B cell (primary cell): Measurements from ENCODE around the gene TNP2. TPM values are rescaled to one million over a fixed set of nuclear protein-coding genes. Genes with fewer than 3 reads are reported as not detected.
"Not testable (repeated sequence)": the region's sequence is repeated elsewhere in the genome, so short reads cannot be mapped to it uniquely, and the experiment has no call there.

ENCODE experiments used
- ATAC-seq: fragments of 200-7000 bp; cut with Tn5 transposase; one replicate; pipeline ENCODE4 v1.10.0; 2021; ENCODE audit warnings: low read depth, mild to moderate bottlenecking, moderate number of reproducible peaks, moderate library complexity
- CTCF ChIA-PET: fragments of 350-600 bp; sonication (Branson Sonifier 250); formaldehyde crosslinking; loops from one replicate; lab custom pipeline; 2021; ENCODE audit warnings: antibody characterized with exemption, inconsistent platforms; lab: Charles Lee
- POLR2A ChIA-PET: fragments of 350-600 bp; sonication (Branson Sonifier 250); formaldehyde crosslinking; loops from one replicate; lab custom pipeline; 2021; ENCODE audit warnings: antibody characterized with exemption; lab: Charles Lee
- DNase-seq: peaks from one replicate; pipeline ENCODE4 v3.0.0; 2013
- H2AFZ ChIP-seq: 2 replicates; pipeline ENCODE4 v1.6.1; 2012; ENCODE audit warnings: mild to moderate bottlenecking, low read depth, low read length; ENCODE audit not compliant: insufficient read depth, poor library complexity, severe bottlenecking
- H3K27ac ChIP-seq, 2 donors: 1 replicate in 1 of 2; 2 replicates in 1 of 2; pipeline ENCODE4 v1.5.1; 2012 to 2013; ENCODE audit warnings: low read length in 2 of 2, mild to moderate bottlenecking in 2 of 2, moderate library complexity in 1 of 2
- H3K27me3 ChIP-seq, 4 experiments: fragments of 200-600 bp in 1 of 4; sonication (generic) in 1 of 4; replicated peaks in 1 of 4; 1 replicate in 2 of 4; 2 replicates in 2 of 4; pipeline versions ENCODE4 v1.6.1 to v1.7.0; 2013 to 2016; ENCODE audit warnings: low read length in 3 of 4, mild to moderate bottlenecking in 2 of 4, mixed read lengths in 1 of 4, moderate library complexity in 1 of 4; ENCODE audit not compliant: insufficient read depth in 4 of 4, control insufficient read depth in 3 of 4; ENCODE audit errors: control extremely low read depth in 1 of 4
- H3K36me3 ChIP-seq, 2 experiments: replicated peaks in 1 of 2; 1 replicate in 1 of 2; 2 replicates in 1 of 2; pipeline versions ENCODE4 v1.6.1 to v1.7.1; 2013; ENCODE audit warnings: low read length in 1 of 2; ENCODE audit not compliant: insufficient read depth in 2 of 2, control insufficient read depth in 1 of 2; ENCODE audit errors: control extremely low read depth in 1 of 2, extremely low read depth in 1 of 2
- H3K4me1 ChIP-seq, 2 donors: fragments of 200-600 bp in 1 of 2; sonication (generic) in 1 of 2; 1 replicate in 1 of 2; 2 replicates in 1 of 2; pipeline versions ENCODE4 v1.5.1 to v1.6.1; 2013 to 2017; ENCODE audit warnings: low read length in 2 of 2; ENCODE audit not compliant: control insufficient read depth in 2 of 2, insufficient read depth in 2 of 2
- H3K4me2 ChIP-seq: replicated peaks from 2 replicates; pipeline ENCODE3; 2012; ENCODE audit warnings: mild to moderate bottlenecking, low read depth, low read length; ENCODE audit not compliant: poor library complexity, severe bottlenecking
- H3K4me3 ChIP-seq, 5 experiments: fragments of 200-600 bp in 1 of 5; sonication (generic) in 1 of 5; 1 replicate in 3 of 5; 2 replicates in 2 of 5; pipeline versions ENCODE4 v1.5.1 to v1.7.0; 2011 to 2016; ENCODE audit warnings: low read length in 4 of 5, mild to moderate bottlenecking in 4 of 5, low read depth in 2 of 5, control low read depth in 1 of 5, moderate library complexity in 1 of 5; ENCODE audit not compliant: insufficient read depth in 1 of 5; ENCODE audit errors: control extremely low read depth in 1 of 5, extremely low read depth in 1 of 5
- H3K79me2 ChIP-seq: fragments of 200-600 bp; sonication (generic); one replicate; pipeline ENCODE4 v1.6.0; 2016; ENCODE audit warnings: low read length; ENCODE audit not compliant: control insufficient read depth, insufficient read depth
- H3K9ac ChIP-seq: fragments of 200-600 bp; sonication (generic); 2 replicates; pipeline ENCODE4 v1.6.1; 2017; ENCODE audit warnings: mild to moderate bottlenecking, low read length, moderate library complexity
- H3K9me3 ChIP-seq, 3 donors: one replicate each; pipeline versions ENCODE4 v1.6.1 to v1.7.1; 2013; ENCODE audit warnings: low read length in 2 of 3; ENCODE audit not compliant: control insufficient read depth in 2 of 3, insufficient read depth in 1 of 3; ENCODE audit errors: control extremely low read depth in 1 of 3
- H4K20me1 ChIP-seq: 2 replicates; pipeline ENCODE4 v1.6.0; 2012; ENCODE audit warnings: mild to moderate bottlenecking, low read length; ENCODE audit not compliant: insufficient read depth, control insufficient read depth, poor library complexity, severe bottlenecking
- H3K27ac Mint-ChIP-seq: one replicate; pipeline ENCODE4 v1.8.0; 2021; ENCODE audit warnings: mixed read lengths
- H3K27me3 Mint-ChIP-seq: one replicate; pipeline ENCODE4 v1.8.0; 2021; ENCODE audit warnings: mixed read lengths
- H3K4me1 Mint-ChIP-seq: one replicate; pipeline ENCODE4 v1.8.0; 2021; ENCODE audit warnings: mixed read lengths
- H3K4me3 Mint-ChIP-seq: one replicate; pipeline ENCODE4 v1.8.0; 2021; ENCODE audit warnings: mixed read lengths
- H3K9me3 Mint-ChIP-seq: one replicate; pipeline ENCODE4 v1.8.0; 2022; ENCODE audit warnings: mixed read lengths; ENCODE audit not compliant: insufficient read depth
- EZH2 ChIP-seq: IDR thresholded peaks from 2 replicates; pipeline ENCODE4 v1.6.1; 2012; ENCODE audit warnings: borderline replicate concordance, low read depth, mild to moderate bottlenecking, moderate library complexity, low read length; ENCODE audit not compliant: insufficient read depth, poor library complexity, severe bottlenecking
- WGBS: methylation state at CpG from one replicate; pipeline ENCODE4 v1.1.5; 2013; ENCODE audit warnings: missing lambda C conversion rate; ENCODE audit not compliant: insufficient coverage; 5-methylcytosine and 5-hydroxymethylcytosine counted together
- intact Hi-C: fragments of 100-400 bp; cut with micrococcal nuclease; formaldehyde crosslinking; loops from one replicate; pipeline ENCODE4 v1.10.0; 2022
- polyA plus RNA-seq: library from polyadenylated mRNA; depleted of rRNA; stranded (reverse); fragments of >200 nt; gene quantifications from 2 replicates; pipeline ENCODE4 v1.2.3, GENCODE V29; 2012
- total RNA-seq, 2 donors: library from RNA; stranded (reverse); fragments of 120-200 nt in 1 of 2; gene quantifications; 1 replicate in 1 of 2; 2 replicates in 1 of 2; pipeline versions ENCODE4 v1.2.3 to v1.2.4, GENCODE V29; 2013 to 2022
- TF ChIP-seq, protein P1 (sequence below): fragments of 200-600 bp; IDR thresholded peaks from one replicate; pipeline ENCODE4 v1.8.0; 2022; ENCODE audit warnings: antibody characterized with exemption, mild to moderate bottlenecking

TNP2 gene
- total and polyA plus RNA-seq, 2 donors (not counting 1 experiment from before 2014, with no cell fraction given): not detected

DNA sequence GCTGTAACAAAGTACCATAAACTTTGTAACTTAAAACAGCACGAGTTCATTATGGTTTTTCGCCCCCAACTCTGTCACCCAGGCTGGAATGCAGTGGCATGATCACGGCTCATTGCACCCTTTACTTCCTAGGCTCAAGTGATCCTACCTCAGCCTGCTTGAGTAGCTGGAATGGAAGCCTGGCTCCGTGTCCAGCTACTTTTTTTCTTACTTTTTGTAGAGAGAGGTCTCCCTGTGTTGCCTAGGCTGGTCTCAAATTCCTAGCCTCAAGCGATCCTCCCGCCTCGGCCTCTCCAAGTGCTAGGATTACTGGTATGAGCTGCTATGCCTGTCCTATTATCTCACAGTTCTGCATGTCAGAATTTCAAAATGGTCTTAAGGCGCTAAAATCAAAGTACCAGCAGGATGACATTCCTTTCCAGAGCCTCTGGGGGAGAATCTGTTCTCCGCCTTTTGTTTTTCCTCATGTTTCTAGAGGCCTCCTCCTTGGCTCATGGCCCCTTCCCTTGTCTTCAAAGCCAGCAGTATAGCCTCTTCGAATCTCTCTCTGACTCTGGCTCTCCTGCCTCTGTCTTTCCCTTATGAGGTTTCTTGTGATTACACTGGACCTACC lies 22.1 kb upstream of the TNP2 start:
- peaks cover 0 to 5% (median 0%) of the 10 kb centered on the region in 3 donors for H3K9me3 ChIP-seq
- no peaks in the 10 kb centered on the region for H3K79me2 ChIP-seq
- intact Hi-C loops: no loop called here
- Mint-ChIP-seq H3K9me3 (no peaks in the 10 kb centered on the region), H3K4me3 (no peak overlapping the region), H3K27ac (no peak overlapping the region), H3K4me1 (peaks cover 42% of the 10 kb centered on the region), H3K27me3 (no peaks in the 10 kb centered on the region)
- ChIA-PET CTCF (interaction anchor here (0.9 to 1.8 kb wide), 3 partner anchors 12 to 67 kb away, joined by 3 to 5 read pairs (median 4); partner anchors contain the start of gene SOCS1), POLR2A (no interaction called here)
- no peak overlapping the region for H3K4me2 ChIP-seq
- ATAC-seq (no peak), DNase-seq (no peak)
- H3K27me3 ChIP-seq: peaks cover 0 to 6% (median 0%) of the 10 kb centered on the region in 4 experiments
- H3K4me3 ChIP-seq: no peak overlapping the region
- no peak overlapping the region for H3K9ac ChIP-seq
- H3K4me1 ChIP-seq: peaks cover 25 to 28% of the 10 kb centered on the region in 2 donors
- TF ChIP-seq EZH2: no peak
- TF ChIP-seq, protein P1, sequence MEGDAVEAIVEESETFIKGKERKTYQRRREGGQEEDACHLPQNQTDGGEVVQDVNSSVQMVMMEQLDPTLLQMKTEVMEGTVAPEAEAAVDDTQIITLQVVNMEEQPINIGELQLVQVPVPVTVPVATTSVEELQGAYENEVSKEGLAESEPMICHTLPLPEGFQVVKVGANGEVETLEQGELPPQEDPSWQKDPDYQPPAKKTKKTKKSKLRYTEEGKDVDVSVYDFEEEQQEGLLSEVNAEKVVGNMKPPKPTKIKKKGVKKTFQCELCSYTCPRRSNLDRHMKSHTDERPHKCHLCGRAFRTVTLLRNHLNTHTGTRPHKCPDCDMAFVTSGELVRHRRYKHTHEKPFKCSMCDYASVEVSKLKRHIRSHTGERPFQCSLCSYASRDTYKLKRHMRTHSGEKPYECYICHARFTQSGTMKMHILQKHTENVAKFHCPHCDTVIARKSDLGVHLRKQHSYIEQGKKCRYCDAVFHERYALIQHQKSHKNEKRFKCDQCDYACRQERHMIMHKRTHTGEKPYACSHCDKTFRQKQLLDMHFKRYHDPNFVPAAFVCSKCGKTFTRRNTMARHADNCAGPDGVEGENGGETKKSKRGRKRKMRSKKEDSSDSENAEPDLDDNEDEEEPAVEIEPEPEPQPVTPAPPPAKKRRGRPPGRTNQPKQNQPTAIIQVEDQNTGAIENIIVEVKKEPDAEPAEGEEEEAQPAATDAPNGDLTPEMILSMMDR: no peak
- WGBS: 97% methylated on average over 9 of the region's 10 CpGs
- no peaks in the 10 kb centered on the region for H4K20me1 ChIP-seq
- H3K36me3 ChIP-seq: no peaks in the 10 kb centered on the region
- H3K27ac ChIP-seq: no peak overlapping the region
- H2AFZ ChIP-seq: no peak overlapping the region

DNA sequence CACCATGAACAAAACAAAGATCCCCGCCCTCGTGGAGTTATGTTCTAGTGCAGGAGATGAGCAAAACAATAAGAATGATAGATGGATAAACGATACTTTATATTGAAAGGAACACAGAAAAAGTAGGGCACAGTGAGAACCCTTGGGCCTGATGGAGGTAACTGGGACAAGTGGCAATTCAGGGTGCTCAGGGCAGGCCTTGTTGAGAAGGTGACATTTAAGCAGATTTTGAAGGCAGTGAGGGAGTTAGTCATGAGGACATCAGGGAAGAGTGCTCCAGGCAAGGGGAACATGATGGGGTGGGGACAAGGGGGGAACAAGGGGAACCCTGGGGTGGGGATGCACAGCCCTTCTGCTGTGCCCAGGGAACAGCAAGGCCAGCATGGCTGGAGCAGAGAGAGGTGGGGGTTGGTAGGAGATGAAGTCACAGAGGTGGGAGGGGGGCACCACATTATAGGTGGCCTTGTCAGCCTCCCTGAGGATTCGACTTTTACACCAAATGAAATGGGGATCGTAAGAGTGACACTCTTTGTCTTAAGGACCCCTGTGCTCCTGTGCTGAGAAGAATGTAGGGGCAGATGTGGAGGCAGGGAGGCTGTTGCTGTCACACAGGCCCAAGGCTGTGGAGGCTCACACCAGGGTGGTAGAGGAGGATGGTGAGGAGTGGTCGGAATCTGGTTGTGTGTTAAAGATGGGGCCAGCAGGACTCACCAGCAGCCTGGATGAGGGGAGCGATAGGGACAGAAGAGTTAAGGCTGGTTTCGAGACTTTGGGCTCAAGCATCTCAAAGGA lies 21.2 kb upstream of the TNP2 start:
- H3K4me3 Mint-ChIP-seq: no peak overlapping the region
- no peak for TF ChIP-seq EZH2
- TF ChIP-seq, protein P1: no peak
- WGBS: 99% methylated on average over 6 of the region's 8 CpGs
- DNase-seq: no peak
- Histone ChIP-seq H3K36me3 (no peaks in the 10 kb centered on the region), H3K4me1 (peaks cover 23% of the 10 kb centered on the region in 2 donors), H3K9ac (no peak overlapping the region), H3K27ac (no peak overlapping the region), H3K4me3 (no peak overlapping the region), H2AFZ (no peak overlapping the region), H3K4me2 (no peak overlapping the region), H3K27me3 (peaks cover 0 to 6% (median 0%) of the 10 kb centered on the region in 4 experiments), H3K79me2 (no peaks in the 10 kb centered on the region), H3K9me3 (peaks cover 0 to 6% (median 0%) of the 10 kb centered on the region in 3 donors), H4K20me1 (no peaks in the 10 kb centered on the region)
- ATAC-seq: no peak
- intact Hi-C loops: no loop called here
- ChIA-PET CTCF (no interaction called here), POLR2A (no interaction called here)
- H3K27me3 Mint-ChIP-seq: no peaks in the 10 kb centered on the region
- H3K27ac Mint-ChIP-seq: peak overlapping the region; percentile 27
- H3K4me1 Mint-ChIP-seq: peaks cover 48% of the 10 kb centered on the region
- peaks cover 5% of the 10 kb centered on the region for H3K9me3 Mint-ChIP-seq

DNA sequence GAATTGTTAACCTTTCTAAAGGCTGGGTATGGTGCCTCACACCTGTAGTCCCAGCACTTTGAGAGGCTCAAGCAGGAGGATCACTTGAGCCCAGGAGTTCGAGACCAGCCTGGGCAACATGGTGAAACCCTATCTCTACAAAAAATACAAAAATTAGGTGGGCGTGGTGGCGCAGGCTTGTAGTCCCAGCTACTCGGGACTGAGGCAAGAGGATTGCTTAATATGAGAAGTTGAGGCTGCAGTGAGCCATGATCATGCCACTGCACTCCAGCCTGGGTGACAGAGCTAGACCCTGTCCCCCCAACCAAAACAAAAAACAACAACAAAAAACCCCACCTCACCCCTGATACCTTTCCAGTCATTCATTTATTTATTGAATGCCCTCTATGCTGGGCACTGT lies 20.6 kb upstream of the TNP2 start:
- H4K20me1 ChIP-seq, ATAC-seq, CTCF ChIA-PET, H3K27ac Mint-ChIP-seq, H3K36me3 ChIP-seq, H3K4me3 ChIP-seq, POLR2A ChIA-PET, H3K4me3 Mint-ChIP-seq, H3K79me2 ChIP-seq, H3K27ac ChIP-seq, DNase-seq, H3K9me3 ChIP-seq, intact Hi-C loops, H2AFZ ChIP-seq, H3K27me3 Mint-ChIP-seq, H3K9me3 Mint-ChIP-seq, H3K4me2 ChIP-seq, H3K9ac ChIP-seq, H3K27me3 ChIP-seq: not testable (repeated sequence)
- peaks cover 42% of the 10 kb centered on the region for H3K4me1 Mint-ChIP-seq
- peaks cover 17 to 18% of the 10 kb centered on the region in 2 donors for H3K4me1 ChIP-seq
- no CpG with 5 or more reads among the region's 4 CpGs for WGBS
